ENCODE results near the gene PVALEF.

The PVALEF gene

GRCh38 chr17:81178136-81179091 is 13.1 kb downstream of the PVALEF start:
- no peak overlapping the region for H3K27ac ChIP-seq
- H3K4me3 ChIP-seq: no peak overlapping the region

DNA sequence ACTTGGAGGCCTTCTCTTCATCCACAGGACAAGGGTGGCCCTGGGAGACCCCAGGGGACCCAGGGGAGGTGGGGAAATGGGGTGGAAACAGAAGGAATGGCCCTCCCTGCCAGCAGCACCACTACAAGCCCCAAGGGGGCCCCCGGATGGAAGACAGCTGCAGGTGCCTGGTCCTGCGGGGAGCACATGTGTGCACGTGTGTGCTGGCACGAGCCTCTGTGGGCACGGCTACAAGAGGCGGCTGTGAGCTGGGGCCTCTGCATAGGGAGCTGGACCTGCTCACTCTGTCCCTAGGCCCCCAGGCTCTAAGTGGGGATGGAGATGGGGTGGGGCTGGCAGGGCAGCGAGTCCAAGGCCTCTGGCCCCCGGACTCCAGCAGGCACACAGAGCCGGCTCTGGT is 13.9 kb downstream of the PVALEF start:
- H3K27ac ChIP-seq: no peak overlapping the region
- no peak overlapping the region for H3K4me3 ChIP-seq

GRCh38 chr17:81179861-81180260 is 14.6 kb downstream of the PVALEF start:
- no peak overlapping the region for H3K4me3 ChIP-seq
- H3K27ac ChIP-seq: no peak overlapping the region

GRCh38 chr17:81180836-81181810 is 15.8 kb downstream of the PVALEF start:
- Histone ChIP-seq H3K27ac (no peak overlapping the region), H3K4me3 (no peak overlapping the region)

GRCh38 chr17:81181811-81182185 is 16.5 kb downstream of the PVALEF start:
- no peak overlapping the region for H3K4me3 ChIP-seq
- no peak overlapping the region for H3K27ac ChIP-seq

DNA sequence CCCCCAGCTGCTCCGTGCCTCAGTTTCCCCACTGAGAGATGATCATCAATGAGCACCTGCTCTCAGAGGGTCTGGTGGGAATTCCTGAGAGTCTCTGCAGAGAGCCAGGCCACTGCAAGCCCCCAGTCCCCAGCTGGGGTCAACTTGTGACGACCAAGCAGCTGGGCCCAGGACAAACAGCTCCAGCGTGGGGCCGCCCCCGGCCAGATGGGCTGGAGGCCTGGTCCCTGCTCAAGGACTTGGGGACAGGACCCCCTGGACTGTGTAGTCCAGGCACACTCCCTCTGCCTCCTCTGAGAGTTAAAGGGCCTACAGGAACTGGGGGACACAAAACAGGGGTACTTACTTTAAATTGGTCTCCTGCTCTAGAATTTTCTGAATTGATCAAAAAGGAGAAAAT is 17.3 kb downstream of the PVALEF start:
- Histone ChIP-seq H3K27ac (no peak overlapping the region), H3K4me3 (no peak overlapping the region)

GRCh38 chr17:81183316-81183715 is 18.0 kb downstream of the PVALEF start:
- H3K4me3 ChIP-seq: no peak overlapping the region
- no peak overlapping the region for H3K27ac ChIP-seq

- Histone ChIP-seq H3K27ac (no peak overlapping the region), H3K4me3 (no peak overlapping the region)
These were observed 18.5 kb downstream of the PVALEF start for GRCh38 chr17:81183807-81184206.

DNA sequence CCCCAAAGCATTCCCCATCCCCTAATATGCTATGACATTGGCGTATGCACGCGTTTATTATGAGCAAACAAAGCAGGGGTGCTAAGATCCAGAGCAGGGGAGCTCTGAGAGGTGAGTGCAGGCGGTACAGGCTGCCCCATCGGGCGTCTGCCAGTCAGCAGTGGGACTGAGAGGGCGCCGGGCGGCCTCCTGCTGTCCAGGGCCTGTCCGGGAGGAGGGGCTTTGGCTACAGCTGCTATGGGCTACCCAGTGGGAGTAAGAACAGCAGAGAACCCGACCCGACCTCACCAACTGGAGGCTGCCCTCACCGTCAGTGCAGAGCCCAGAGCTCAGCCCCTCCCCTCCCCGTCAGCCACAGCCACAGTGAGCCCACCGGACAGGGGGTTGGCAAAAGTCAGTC is 19.2 kb downstream of the PVALEF start:
- Histone ChIP-seq H3K4me3 (no peak overlapping the region), H3K27ac (no peak overlapping the region)

DNA sequence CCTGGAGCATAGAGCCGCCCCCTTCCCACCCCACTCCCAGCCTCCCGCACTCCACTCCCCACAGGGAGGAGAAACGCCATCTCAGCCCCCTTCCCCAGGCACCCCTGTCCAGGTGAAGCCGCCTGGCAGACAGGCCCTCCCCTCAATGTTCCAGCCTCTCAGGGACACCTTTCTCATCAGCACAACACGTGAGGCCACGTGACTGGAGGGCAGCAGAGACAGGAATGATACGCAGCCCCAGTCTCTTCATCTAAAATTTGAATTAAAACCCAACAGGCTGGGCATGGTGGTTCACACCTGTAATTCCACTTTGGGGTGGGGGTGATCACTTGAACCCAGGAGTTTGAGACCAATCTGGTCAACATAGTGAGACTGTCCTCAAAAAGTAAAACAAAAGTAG is 20.9 kb downstream of the PVALEF start:
- Histone ChIP-seq H3K4me3 (no peak overlapping the region), H3K27ac (no peak overlapping the region)

DNA sequence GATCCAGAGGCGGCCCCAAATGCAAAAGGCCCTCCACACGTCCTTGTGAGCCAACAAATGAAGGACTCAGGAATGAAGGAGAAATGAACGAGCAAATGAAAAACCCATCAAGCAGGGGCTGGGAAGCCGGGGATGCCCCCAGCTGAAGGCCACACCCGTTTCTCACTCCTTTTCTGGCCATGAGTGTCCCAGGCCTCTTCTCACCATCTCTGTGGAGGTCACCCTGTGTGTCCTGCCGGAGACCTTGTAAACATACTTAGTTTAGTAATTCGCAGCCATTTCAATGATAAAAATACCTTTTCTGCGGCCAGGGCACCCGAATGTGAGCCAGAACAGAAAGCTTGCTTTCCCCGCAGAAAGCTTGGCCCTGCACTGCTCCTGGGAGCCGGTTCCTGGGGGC is 21.8 kb downstream of the PVALEF start:
- Histone ChIP-seq H3K4me3 (no peak overlapping the region), H3K27ac (no peak overlapping the region)

GRCh38 chr17:81187586-81188490 is 22.5 kb downstream of the PVALEF start:
- no peak overlapping the region for H3K4me3 ChIP-seq
- no peak overlapping the region for H3K27ac ChIP-seq

DNA sequence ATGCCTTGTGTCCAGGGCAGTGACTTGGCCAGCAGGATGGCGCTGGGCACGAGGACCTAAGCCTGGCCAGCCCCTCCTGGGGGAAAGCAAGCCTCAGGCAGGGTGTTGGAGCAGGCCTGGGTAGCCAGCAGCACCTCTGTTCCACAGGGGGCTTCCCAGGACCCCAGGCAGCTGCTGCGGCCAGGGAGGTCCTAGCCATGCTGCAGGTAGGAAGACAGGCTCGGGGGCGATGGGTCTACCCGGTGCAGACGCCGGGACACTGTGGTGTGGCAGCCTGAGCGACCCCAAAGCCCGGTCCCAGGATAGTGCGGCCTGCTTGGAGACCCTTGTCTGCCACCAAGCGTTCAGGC is 23.2 kb downstream of the PVALEF start:
- Histone ChIP-seq H3K27ac (no peak overlapping the region), H3K4me3 (no peak overlapping the region)

- H3K4me3 ChIP-seq: no peak overlapping the region
- H3K27ac ChIP-seq: no peak overlapping the region
These were observed 23.7 kb downstream of the PVALEF start for GRCh38 chr17:81189016-81189415.

GRCh38 chr17:81189670-81190530 is 24.6 kb downstream of the PVALEF start:
- Histone ChIP-seq H3K4me3 (no peak overlapping the region), H3K27ac (no peak overlapping the region)

- no peak overlapping the region for H3K27ac ChIP-seq
- H3K4me3 ChIP-seq: no peak overlapping the region
These were observed 25.3 kb downstream of the PVALEF start for GRCh38 chr17:81190591-81190990.

GRCh38 chr17:81191116-81191515 is 25.8 kb downstream of the PVALEF start:
- no peak overlapping the region for H3K27ac ChIP-seq
- no peak overlapping the region for H3K4me3 ChIP-seq

DNA sequence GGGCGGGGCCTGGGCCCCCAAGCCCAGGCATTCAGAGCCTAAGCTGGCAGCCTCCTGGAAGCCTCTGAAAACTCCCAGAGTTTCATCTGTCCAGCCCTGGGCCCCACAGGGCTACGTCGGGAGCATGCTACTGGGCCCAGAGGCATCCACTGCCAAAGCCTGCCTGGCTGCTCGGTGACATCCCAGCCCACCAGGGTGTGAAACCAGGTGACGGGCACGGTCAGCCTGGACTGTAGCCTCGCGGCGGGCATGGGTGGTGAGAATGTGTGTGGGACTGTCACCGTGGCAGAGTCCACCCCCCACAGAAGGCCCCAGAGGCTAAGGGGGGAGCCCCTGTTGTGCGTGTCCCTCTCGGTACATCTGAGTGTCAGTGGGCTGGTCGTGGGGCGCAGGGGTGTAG is 26.3 kb downstream of the PVALEF start:
- H3K27ac ChIP-seq: no peak overlapping the region
- H3K4me3 ChIP-seq: no peak overlapping the region
